GM06990 (cell line): ENCODE data around the gene ARRDC3.

Experiments
- DNase-seq: peaks from one replicate; pipeline ENCODE4 v3.0.0-alpha.2; 2011; ENCODE audit not compliant: insufficient read length; ENCODE audit errors: extremely low read depth
- H3K27me3 ChIP-seq: replicated peaks from 2 replicates; pipeline ENCODE4 v1.6.0; 2011; ENCODE audit warnings: low read length; ENCODE audit not compliant: control insufficient read depth, insufficient read depth
- H3K36me3 ChIP-seq: 2 replicates; pipeline ENCODE4 v1.5.1; 2011; ENCODE audit warnings: low read length; ENCODE audit not compliant: control insufficient read depth, insufficient read depth
- H3K4me3 ChIP-seq: replicated peaks from 2 replicates; pipeline ENCODE4 v1.5.1; 2011; ENCODE audit warnings: low read depth, mild to moderate bottlenecking, control low read depth, low read length
- TF ChIP-seq, protein P1 (sequence below): IDR thresholded peaks from 2 replicates; pipeline ENCODE4 v1.5.1; 2011; ENCODE audit warnings: low read length, control low read depth, mild to moderate bottlenecking, inconsistent platforms; ENCODE audit not compliant: insufficient read depth, poor library complexity, severe bottlenecking

Gene ARRDC3

DNA sequence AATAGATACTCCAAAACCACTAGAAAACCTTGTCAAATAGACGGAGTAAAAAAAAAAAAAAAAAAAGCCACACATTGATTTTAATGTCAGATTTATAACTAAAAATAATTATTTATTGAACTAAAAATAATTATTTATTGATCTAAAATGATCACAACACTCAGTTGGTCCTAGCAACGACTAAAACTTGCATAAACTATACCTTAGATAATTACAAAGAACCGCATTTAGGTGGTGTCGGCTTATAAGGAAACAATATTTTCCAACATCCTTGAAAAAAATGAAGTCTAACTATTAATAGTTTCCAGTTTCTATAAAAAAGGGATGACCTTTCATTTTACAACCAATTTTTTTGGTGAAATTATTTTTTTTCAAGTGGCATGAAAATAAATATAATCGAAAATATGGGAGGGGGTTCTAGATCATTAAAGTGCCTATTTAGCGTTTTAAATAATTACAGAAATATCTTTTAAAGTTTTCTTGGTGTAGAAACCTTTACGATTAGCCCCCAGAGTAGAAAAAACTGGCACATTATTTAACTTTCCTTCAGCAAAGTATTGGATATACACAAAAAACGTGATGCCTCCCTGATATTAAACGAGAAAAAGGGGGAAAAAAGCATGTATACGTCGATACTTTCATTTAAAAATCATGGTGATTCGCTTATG, 3.7 kb downstream of the ARRDC3 start:
- no peaks in the 10 kb centered on the region for H3K27me3 ChIP-seq
- TF ChIP-seq, protein P1, sequence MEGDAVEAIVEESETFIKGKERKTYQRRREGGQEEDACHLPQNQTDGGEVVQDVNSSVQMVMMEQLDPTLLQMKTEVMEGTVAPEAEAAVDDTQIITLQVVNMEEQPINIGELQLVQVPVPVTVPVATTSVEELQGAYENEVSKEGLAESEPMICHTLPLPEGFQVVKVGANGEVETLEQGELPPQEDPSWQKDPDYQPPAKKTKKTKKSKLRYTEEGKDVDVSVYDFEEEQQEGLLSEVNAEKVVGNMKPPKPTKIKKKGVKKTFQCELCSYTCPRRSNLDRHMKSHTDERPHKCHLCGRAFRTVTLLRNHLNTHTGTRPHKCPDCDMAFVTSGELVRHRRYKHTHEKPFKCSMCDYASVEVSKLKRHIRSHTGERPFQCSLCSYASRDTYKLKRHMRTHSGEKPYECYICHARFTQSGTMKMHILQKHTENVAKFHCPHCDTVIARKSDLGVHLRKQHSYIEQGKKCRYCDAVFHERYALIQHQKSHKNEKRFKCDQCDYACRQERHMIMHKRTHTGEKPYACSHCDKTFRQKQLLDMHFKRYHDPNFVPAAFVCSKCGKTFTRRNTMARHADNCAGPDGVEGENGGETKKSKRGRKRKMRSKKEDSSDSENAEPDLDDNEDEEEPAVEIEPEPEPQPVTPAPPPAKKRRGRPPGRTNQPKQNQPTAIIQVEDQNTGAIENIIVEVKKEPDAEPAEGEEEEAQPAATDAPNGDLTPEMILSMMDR = no peak
- no peaks in the 10 kb centered on the region for H3K36me3 ChIP-seq
- peak overlapping the region; percentile 81 for H3K4me3 ChIP-seq
- no peak for DNase-seq

DNA sequence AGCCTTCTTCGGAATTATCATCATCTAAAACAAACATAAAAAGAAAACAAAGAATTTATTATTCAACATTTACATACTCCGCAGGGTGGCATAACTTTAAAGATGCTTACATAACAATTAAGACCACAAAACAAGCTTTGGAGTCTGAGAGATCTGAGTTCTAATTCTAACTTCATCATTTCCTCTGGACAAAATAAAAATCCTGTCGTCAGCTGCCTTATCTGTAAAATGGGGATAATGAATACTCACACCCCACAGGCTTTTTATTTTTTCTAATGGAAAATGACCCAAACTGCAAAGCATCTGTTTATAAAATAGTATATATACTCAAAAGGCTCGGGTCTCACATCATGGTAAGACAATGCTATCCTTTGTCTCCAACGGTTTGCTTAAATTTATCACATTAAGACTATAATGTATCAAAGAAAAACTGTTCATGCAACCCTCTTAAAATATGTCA, 4.3 kb downstream of the ARRDC3 start:
- H3K36me3 ChIP-seq = no peaks in the 10 kb centered on the region
- no peak for DNase-seq
- TF ChIP-seq, protein P1 = no peak
- no peaks in the 10 kb centered on the region for H3K27me3 ChIP-seq
- no peak overlapping the region for H3K4me3 ChIP-seq

DNA sequence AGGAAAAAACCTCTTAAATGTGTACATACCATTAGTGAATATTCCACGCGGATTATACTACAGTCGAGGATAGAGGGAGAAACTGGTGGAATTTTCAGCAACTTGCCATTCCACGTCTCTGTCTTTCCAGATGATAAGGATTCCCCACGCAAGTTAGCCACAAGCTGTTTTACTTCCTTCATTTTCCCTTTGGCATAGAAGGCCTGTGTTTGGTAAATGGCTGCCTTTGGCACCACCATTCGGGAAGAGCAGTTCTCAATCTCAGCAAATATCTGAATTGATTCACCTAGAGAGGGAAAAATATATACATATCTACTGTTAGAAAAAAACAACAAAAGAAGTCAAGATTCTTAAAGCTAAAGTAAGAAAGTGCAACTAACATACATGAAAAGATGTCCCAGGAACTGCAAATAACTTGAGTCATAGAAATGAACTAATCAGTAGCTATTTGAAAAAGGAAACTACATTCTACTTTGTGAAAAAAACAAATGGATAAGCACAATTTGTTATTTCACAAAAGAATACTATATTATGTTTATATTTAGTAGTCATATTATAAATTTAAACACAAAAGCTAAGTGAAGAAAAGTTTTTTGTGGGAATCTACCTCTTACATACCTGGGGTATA, 8.1 kb downstream of the ARRDC3 start:
- TF ChIP-seq, protein P1 = no peak
- Histone ChIP-seq H3K27me3 (no peaks in the 10 kb centered on the region), H3K36me3 (no peaks in the 10 kb centered on the region; the same call in 1 of the 2 replicates), H3K4me3 (no peak overlapping the region)
- no peak for DNase-seq

DNA sequence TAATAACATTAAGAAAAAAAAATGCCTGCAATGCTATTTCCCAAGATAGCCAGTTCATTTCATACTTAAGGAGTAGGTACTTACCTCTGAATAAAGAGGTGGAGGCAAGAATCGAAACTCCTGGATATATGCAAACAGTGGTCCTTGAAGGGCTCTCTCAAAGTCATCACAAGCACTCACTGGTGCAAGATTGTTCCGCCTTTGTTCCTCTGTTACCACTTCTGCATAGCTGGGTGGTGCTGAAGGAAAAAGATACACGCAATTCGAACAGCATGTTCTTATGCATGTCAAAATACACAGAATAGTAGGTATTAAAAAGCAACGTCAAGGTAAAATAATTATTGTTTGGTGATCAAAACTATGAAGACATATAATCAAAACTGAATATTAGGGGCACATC, 9.5 kb downstream of the ARRDC3 start:
- TF ChIP-seq, protein P1 = no peak
- Histone ChIP-seq H3K27me3 (no peaks in the 10 kb centered on the region), H3K4me3 (no peak overlapping the region), H3K36me3 (no peaks in the 10 kb centered on the region; the same call in 1 of the 2 replicates)
- no peak for DNase-seq

DNA sequence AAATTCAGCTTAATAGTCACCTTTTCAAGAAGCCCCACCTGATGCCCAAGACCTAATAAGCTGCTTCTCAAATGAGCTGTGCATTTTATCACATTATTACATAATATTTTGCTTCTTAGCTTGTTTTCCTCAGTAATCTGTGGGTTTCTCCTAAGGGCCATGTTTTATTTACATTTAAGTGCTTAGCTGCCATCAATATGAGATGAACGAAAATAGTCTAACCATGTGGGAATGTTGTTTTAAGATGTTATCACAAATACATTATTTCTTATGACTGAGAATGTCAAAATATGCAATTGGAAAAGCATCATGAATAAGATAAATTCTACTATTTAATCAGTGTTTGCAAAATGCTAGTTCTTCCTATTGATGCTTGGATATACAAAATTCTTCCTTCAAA, 10.1 kb downstream of the ARRDC3 start:
- H3K27me3 ChIP-seq = no peaks in the 10 kb centered on the region
- TF ChIP-seq, protein P1 = no peak
- H3K36me3 ChIP-seq = no peaks in the 10 kb centered on the region; the same call in 1 of the 2 replicates
- no peak for DNase-seq
- no peak overlapping the region for H3K4me3 ChIP-seq
